Loucy (cell line): Measurements from ENCODE around the gene WDR48.

ENCODE experiments used
- CTCF ChIP-seq: fragments of 200-600 bp; sonication (generic); conservative IDR thresholded peaks from 2 replicates; pipeline ENCODE4 v1.5.1; 2014; ENCODE audit warnings: mild to moderate bottlenecking, antibody characterized with exemption, low read length
- EZH2phosphoT487 ChIP-seq: fragments of 200-600 bp; IDR thresholded peaks from 2 replicates; pipeline ENCODE4 v1.6.1; 2018; ENCODE audit warnings: antibody characterized with exemption, mild to moderate bottlenecking, moderate library complexity, borderline replicate concordance

DNA sequence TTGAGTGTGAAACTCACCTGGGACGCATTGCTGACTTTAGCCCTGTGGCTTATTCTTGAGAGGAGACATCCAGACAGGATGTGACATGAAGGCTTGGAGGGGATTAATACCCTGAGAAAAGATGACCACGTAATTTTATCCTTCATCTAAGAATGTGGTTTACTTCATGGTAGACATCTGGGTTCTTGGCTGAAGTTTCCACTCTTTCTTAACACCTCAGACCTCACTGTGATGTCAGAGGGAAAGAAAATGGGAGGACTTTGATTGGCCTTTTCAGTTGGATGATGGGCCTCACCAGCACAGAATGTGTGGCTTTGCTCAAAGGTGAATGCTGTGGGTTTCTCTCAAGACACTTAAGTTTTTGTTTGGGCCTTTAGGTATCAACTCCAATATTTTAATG, 39.1 kb downstream of the WDR48 start:
- TF ChIP-seq CTCF (no peak), EZH2phosphoT487 (no peak)
